Neural cell (in vitro differentiated cells): ENCODE measurements around the gene GLB1L2. TPM values are rescaled to one million over a fixed set of nuclear protein-coding genes. Genes with fewer than 3 reads are reported as not detected.

Source experiments
- H2AFZ ChIP-seq: fragments of 200-600, 300-800 bp; sonication (generic), shearing (Covaris generic); 2 replicates; pipeline ENCODE4 v1.6.0; 2014; ENCODE audit warnings: low read depth, mild to moderate bottlenecking, antibody characterized with exemption, low read length, moderate library complexity
- H3F3A ChIP-seq: fragments of 200-600 bp; shearing (Covaris generic); 2 replicates; pipeline ENCODE4 v1.6.1; 2016; ENCODE audit warnings: mild to moderate bottlenecking, moderate library complexity, mixed read lengths, antibody characterized with exemption, low read length; ENCODE audit not compliant: insufficient read depth, poor library complexity, severe bottlenecking
- H3K27ac ChIP-seq: fragments of 200-600, 300-800 bp; sonication (generic), shearing (Covaris generic); 2 replicates; pipeline ENCODE4 v1.5.1; 2014; ENCODE audit warnings: mild to moderate bottlenecking, low read length, moderate library complexity
- H3K27me3 ChIP-seq: fragments of 300-800, 200-600 bp; sonication (generic), shearing (Covaris generic); 2 replicates; pipeline ENCODE4 v1.6.0; 2014; ENCODE audit warnings: mild to moderate bottlenecking, low read depth, low read length, moderate library complexity; ENCODE audit not compliant: insufficient read depth
- H3K36me3 ChIP-seq: fragments of 300-800, 200-600 bp; sonication (generic), shearing (Covaris generic); 2 replicates; pipeline ENCODE4 v1.5.1; 2014; ENCODE audit warnings: mild to moderate bottlenecking, antibody characterized with exemption, low read length, moderate library complexity; ENCODE audit not compliant: insufficient read depth
- H3K4me2 ChIP-seq: fragments of 300-800, 200-600 bp; sonication (generic), shearing (Covaris generic); 2 replicates; pipeline ENCODE4 v1.6.0; 2014; ENCODE audit warnings: mild to moderate bottlenecking, low read length
- H3K4me3 ChIP-seq: fragments of 300-800, 200-600 bp; sonication (generic), shearing (Covaris generic); 2 replicates; pipeline ENCODE4 v1.5.1; 2014; ENCODE audit warnings: mild to moderate bottlenecking, low read length, moderate library complexity
- H3K79me2 ChIP-seq: fragments of 200-600 bp; shearing (Covaris generic); replicated peaks from 2 replicates; pipeline ENCODE4 v1.6.0; 2014; ENCODE audit warnings: mild to moderate bottlenecking, low read length, moderate library complexity; ENCODE audit not compliant: insufficient read depth
- H3K9ac ChIP-seq: fragments of 300-800, 200-600 bp; sonication (generic), shearing (Covaris generic); 2 replicates; pipeline ENCODE4 v1.6.1; 2016; ENCODE audit warnings: mild to moderate bottlenecking, low read length, mixed read lengths
- H3K9me2 ChIP-seq: fragments of 200-600 bp; shearing (Covaris generic); 2 replicates; pipeline ENCODE4 v1.6.1; 2016; ENCODE audit warnings: mild to moderate bottlenecking, low read length, mixed read lengths; ENCODE audit not compliant: insufficient read depth
- H3K9me3 ChIP-seq: fragments of 200-600, 300-800 bp; sonication (generic), shearing (Covaris generic); 2 replicates; pipeline ENCODE4 v1.6.1; 2016; ENCODE audit warnings: mild to moderate bottlenecking, mixed run types, low read length, moderate library complexity, mixed read lengths
- H4K20me1 ChIP-seq: fragments of 200-600 bp; shearing (Covaris generic); 2 replicates; pipeline ENCODE4 v1.6.1; 2016; ENCODE audit warnings: mild to moderate bottlenecking, mixed run types; ENCODE audit not compliant: insufficient read depth
- EP300 ChIP-seq: fragments of 450-650 bp; conservative IDR thresholded peaks from 2 replicates; pipeline ENCODE4 v1.6.1; 2014; ENCODE audit warnings: antibody characterized with exemption, mild to moderate bottlenecking, moderate library complexity; ENCODE audit not compliant: poor library complexity, severe bottlenecking
- EZH2 ChIP-seq: fragments of 200-600, 300-800 bp; shearing (Covaris generic), sonication (generic); IDR thresholded peaks from 2 replicates; pipeline ENCODE4 v1.6.1; 2014; ENCODE audit warnings: antibody characterized with exemption, low read length, borderline replicate concordance, mild to moderate bottlenecking; ENCODE audit not compliant: insufficient read depth, poor library complexity, severe bottlenecking
- MXI1 ChIP-seq: fragments of 450-650 bp; conservative IDR thresholded peaks from 2 replicates; pipeline ENCODE4 v1.6.1; 2014; ENCODE audit warnings: antibody characterized with exemption, mild to moderate bottlenecking; ENCODE audit not compliant: poor library complexity, severe bottlenecking
- POLR2AphosphoS5 ChIP-seq: IDR thresholded peaks from 2 replicates; pipeline ENCODE4 v1.6.1; 2012
- RAD21 ChIP-seq: fragments of 450-650 bp; conservative IDR thresholded peaks from 2 replicates; pipeline ENCODE4 v1.6.1; 2014; ENCODE audit warnings: antibody characterized with exemption, mild to moderate bottlenecking, moderate library complexity
- SMC3 ChIP-seq: fragments of 450-650 bp; conservative IDR thresholded peaks from 2 replicates; pipeline ENCODE4 v1.6.1; 2014; ENCODE audit warnings: antibody characterized with exemption, mild to moderate bottlenecking, moderate library complexity; ENCODE audit not compliant: poor library complexity
- TAF1 ChIP-seq: IDR thresholded peaks from 2 replicates; pipeline ENCODE4 v1.6.1; 2012; ENCODE audit warnings: low read depth
- polyA plus RNA-seq: library from polyadenylated mRNA; depleted of rRNA; stranded (reverse); fragments of >200 nt; gene quantifications from 2 replicates; pipeline ENCODE4 v1.2.3, GENCODE V29; 2014
- TF ChIP-seq, protein P1 (sequence below): fragments of 450-650 bp; IDR thresholded peaks from 2 replicates; pipeline ENCODE4 v1.5.1; 2014; ENCODE audit warnings: antibody characterized with exemption, mild to moderate bottlenecking, moderate library complexity; ENCODE audit not compliant: poor library complexity, severe bottlenecking
- TF ChIP-seq, protein P2 (sequence below): IDR thresholded peaks from 2 replicates; pipeline ENCODE4 v1.6.1; 2012; ENCODE audit warnings: borderline replicate concordance

GLB1L2 gene
- polyA plus RNA-seq, 1 donor from 2014 or later = 1.6 TPM

DNA sequence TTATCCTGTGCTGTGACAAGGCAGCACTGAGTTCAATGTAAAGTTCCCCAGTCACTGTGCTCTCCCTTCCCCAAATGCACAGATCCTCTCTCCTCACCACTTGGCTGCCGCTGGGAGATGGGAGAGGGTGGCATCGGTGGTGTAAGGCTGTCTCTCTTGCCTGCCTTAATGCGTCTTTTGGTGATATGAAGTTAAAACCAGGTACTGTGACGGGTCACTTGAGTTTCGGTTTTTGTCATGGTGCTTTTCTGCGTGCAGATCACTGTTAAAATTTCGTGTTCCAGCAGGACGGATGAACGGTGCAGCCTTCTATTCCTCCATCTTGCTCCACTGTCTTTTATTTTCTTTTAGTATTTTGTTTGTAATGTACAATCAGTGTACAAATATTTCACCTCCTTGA, 18.6 kb downstream of the GLB1L2 start:
- H2AFZ ChIP-seq = no peak overlapping the region
- TF ChIP-seq TAF1 = no peak
- no peak overlapping the region for H3K27ac ChIP-seq
- H3K4me3 ChIP-seq = no peak overlapping the region
- H3K4me2 ChIP-seq = no peak overlapping the region
- no peaks in the 10 kb centered on the region for H3K27me3 ChIP-seq
- no peaks in the 10 kb centered on the region for H3K9me2 ChIP-seq
- no peaks in the 10 kb centered on the region for H3K36me3 ChIP-seq
- no peak overlapping the region for H3K9ac ChIP-seq
- H3K9me3 ChIP-seq = no peaks in the 10 kb centered on the region
- H3F3A ChIP-seq = no peaks in the 10 kb centered on the region
- H4K20me1 ChIP-seq = no peaks in the 10 kb centered on the region
- H3K79me2 ChIP-seq = no peaks in the 10 kb centered on the region

- H4K20me1 ChIP-seq = no peaks in the 10 kb centered on the region
- no peaks in the 10 kb centered on the region for H3F3A ChIP-seq
- no peaks in the 10 kb centered on the region for H3K9me2 ChIP-seq
- no peak overlapping the region for H2AFZ ChIP-seq
- H3K4me2 ChIP-seq = no peak overlapping the region
- H3K9me3 ChIP-seq = no peaks in the 10 kb centered on the region
- no peak overlapping the region for H3K4me3 ChIP-seq
- no peak overlapping the region for H3K27ac ChIP-seq
- no peaks in the 10 kb centered on the region for H3K79me2 ChIP-seq
- no peak overlapping the region for H3K9ac ChIP-seq
- H3K27me3 ChIP-seq = no peaks in the 10 kb centered on the region
- TF ChIP-seq SMC3 = no peak
- no peak for TF ChIP-seq MXI1
- TF ChIP-seq, protein P1, sequence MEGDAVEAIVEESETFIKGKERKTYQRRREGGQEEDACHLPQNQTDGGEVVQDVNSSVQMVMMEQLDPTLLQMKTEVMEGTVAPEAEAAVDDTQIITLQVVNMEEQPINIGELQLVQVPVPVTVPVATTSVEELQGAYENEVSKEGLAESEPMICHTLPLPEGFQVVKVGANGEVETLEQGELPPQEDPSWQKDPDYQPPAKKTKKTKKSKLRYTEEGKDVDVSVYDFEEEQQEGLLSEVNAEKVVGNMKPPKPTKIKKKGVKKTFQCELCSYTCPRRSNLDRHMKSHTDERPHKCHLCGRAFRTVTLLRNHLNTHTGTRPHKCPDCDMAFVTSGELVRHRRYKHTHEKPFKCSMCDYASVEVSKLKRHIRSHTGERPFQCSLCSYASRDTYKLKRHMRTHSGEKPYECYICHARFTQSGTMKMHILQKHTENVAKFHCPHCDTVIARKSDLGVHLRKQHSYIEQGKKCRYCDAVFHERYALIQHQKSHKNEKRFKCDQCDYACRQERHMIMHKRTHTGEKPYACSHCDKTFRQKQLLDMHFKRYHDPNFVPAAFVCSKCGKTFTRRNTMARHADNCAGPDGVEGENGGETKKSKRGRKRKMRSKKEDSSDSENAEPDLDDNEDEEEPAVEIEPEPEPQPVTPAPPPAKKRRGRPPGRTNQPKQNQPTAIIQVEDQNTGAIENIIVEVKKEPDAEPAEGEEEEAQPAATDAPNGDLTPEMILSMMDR = no peak
- TF ChIP-seq, protein P2, sequence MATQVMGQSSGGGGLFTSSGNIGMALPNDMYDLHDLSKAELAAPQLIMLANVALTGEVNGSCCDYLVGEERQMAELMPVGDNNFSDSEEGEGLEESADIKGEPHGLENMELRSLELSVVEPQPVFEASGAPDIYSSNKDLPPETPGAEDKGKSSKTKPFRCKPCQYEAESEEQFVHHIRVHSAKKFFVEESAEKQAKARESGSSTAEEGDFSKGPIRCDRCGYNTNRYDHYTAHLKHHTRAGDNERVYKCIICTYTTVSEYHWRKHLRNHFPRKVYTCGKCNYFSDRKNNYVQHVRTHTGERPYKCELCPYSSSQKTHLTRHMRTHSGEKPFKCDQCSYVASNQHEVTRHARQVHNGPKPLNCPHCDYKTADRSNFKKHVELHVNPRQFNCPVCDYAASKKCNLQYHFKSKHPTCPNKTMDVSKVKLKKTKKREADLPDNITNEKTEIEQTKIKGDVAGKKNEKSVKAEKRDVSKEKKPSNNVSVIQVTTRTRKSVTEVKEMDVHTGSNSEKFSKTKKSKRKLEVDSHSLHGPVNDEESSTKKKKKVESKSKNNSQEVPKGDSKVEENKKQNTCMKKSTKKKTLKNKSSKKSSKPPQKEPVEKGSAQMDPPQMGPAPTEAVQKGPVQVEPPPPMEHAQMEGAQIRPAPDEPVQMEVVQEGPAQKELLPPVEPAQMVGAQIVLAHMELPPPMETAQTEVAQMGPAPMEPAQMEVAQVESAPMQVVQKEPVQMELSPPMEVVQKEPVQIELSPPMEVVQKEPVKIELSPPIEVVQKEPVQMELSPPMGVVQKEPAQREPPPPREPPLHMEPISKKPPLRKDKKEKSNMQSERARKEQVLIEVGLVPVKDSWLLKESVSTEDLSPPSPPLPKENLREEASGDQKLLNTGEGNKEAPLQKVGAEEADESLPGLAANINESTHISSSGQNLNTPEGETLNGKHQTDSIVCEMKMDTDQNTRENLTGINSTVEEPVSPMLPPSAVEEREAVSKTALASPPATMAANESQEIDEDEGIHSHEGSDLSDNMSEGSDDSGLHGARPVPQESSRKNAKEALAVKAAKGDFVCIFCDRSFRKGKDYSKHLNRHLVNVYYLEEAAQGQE = no peak
- TF ChIP-seq EZH2 = no peak
- TF ChIP-seq TAF1 = no peak
- TF ChIP-seq POLR2AphosphoS5 = no peak
- TF ChIP-seq RAD21 = no peak
- TF ChIP-seq EP300 = no peak
- H3K36me3 ChIP-seq = no peaks in the 10 kb centered on the region
Observed at GRCh38 chr11:134352111-134352510, 20.3 kb downstream of the GLB1L2 start.

DNA sequence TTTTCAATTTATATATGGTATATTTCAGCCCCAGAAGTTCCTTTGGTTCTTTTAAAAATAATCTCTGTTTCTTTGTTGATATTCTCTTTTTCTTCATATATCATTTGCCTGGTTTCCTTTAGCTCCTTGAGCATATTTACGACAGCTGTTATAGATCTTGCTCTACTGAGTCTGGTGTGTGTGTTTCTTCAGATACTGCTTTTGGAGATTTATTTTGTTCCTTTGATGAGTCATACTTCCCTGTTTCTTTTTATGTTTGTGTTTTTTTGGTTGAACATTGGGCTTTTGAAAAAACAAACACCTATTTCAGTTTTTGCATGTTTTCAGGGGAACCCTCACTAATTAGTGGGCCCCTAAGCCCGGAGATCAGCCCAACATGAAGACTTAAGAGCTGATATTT, 23.3 kb downstream of the GLB1L2 start:
- no peak overlapping the region for H3K4me3 ChIP-seq
- no peak overlapping the region for H3K4me2 ChIP-seq
- no peaks in the 10 kb centered on the region for H3K27me3 ChIP-seq
- no peaks in the 10 kb centered on the region for H3K9me3 ChIP-seq
- H2AFZ ChIP-seq = no peak overlapping the region
- H3K9me2 ChIP-seq = no peaks in the 10 kb centered on the region
- no peaks in the 10 kb centered on the region for H3K79me2 ChIP-seq
- TF ChIP-seq RAD21 (no peak), SMC3 (no peak), POLR2AphosphoS5 (no peak), EP300 (no peak), TAF1 (no peak), EZH2 (no peak)
- H3K36me3 ChIP-seq = no peaks in the 10 kb centered on the region
- no peaks in the 10 kb centered on the region for H3F3A ChIP-seq
- H4K20me1 ChIP-seq = no peaks in the 10 kb centered on the region
- H3K27ac ChIP-seq = no peak overlapping the region
- H3K9ac ChIP-seq = no peak overlapping the region
